Measurements from ENCODE around the gene PRAMEF12.

DNA sequence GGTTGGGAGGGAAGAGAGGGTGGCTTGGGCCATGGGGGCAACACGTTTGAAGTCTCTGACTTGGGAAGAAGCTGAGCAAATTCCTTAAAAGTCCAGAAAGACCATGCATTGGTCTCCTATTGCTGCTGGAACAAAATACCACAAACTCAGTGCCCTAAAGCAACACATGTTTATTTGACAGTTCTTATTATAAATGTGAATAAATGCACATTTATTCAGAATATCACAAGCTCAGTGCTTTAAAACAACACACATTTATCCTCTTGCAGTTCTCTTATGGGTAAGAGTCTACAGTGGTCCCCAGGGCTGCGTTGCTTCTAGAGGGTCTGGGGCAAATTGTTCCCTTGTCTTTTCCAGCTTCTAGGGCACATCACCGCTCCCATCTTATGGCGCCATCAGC, 10.1 kb upstream of the PRAMEF12 start:
- TF ChIP-seq, protein P1, sequence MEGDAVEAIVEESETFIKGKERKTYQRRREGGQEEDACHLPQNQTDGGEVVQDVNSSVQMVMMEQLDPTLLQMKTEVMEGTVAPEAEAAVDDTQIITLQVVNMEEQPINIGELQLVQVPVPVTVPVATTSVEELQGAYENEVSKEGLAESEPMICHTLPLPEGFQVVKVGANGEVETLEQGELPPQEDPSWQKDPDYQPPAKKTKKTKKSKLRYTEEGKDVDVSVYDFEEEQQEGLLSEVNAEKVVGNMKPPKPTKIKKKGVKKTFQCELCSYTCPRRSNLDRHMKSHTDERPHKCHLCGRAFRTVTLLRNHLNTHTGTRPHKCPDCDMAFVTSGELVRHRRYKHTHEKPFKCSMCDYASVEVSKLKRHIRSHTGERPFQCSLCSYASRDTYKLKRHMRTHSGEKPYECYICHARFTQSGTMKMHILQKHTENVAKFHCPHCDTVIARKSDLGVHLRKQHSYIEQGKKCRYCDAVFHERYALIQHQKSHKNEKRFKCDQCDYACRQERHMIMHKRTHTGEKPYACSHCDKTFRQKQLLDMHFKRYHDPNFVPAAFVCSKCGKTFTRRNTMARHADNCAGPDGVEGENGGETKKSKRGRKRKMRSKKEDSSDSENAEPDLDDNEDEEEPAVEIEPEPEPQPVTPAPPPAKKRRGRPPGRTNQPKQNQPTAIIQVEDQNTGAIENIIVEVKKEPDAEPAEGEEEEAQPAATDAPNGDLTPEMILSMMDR (conservative IDR thresholded peaks at IDR 0.05; ENCODE audit: low read depth, low read length) = no peak
- no peak for TF ChIP-seq EZH2 (IDR thresholded peaks at IDR 0.05; ENCODE audit: borderline replicate concordance, low read depth, low read length, poor library complexity, severe bottlenecking)

All from A673 (cell line).